Measurements from ENCODE around the gene MYBPH. TPM values are rescaled to one million over a fixed set of nuclear protein-coding genes. Genes with fewer than 3 reads are reported as not detected.

MYBPH gene
- total and polyA plus RNA-seq, 12 donors, result 0.64 TPM; not detected in 11

GRCh38 chr1:203170625-203171330 lies 4.8 kb downstream of the MYBPH start:
- H3K4me3 ChIP-seq, result no peak overlapping the region
- TF ChIP-seq CTCF (IDR thresholded peaks at IDR 0.05), result no peak
- TF ChIP-seq POLR2A (IDR thresholded peaks at IDR 0.05), result no peak
- intact Hi-C loops (cut with DNase I), result loop anchor here in 1 of 2 donors (5.0 kb wide), 1 partner anchor 53 kb away; no protein-coding TSS in a partner anchor

GRCh38 chr1:203169770-203170520 lies 5.7 kb downstream of the MYBPH start:
- WGBS, 4 donors, result 86 to 92% (median 90%) methylated on average over 17 to 21 of the region's 21 CpGs
- DNase-seq, result no peak
- TF ChIP-seq POLR2A (IDR thresholded peaks at IDR 0.05), result no peak
- no peak for TF ChIP-seq CTCF (IDR thresholded peaks at IDR 0.05)

More at GRCh38 chr1:203170625-203171330, 4.8 kb downstream of the MYBPH start:
- WGBS, 4 donors, result 78 to 86% (median 80%) methylated on average over 6 to 8 of the region's 8 CpGs
- DNase-seq, result no peak
- no peaks in the 10 kb centered on the region for H3K27me3 ChIP-seq
- H3K4me1 ChIP-seq (replicated peaks in 1 of 2), result no peaks in the 10 kb centered on the region
- no peak overlapping the region for H3K27ac ChIP-seq
- H3K9me3 ChIP-seq (replicated peaks in 1 of 3), result no peaks in the 10 kb centered on the region
- H3K36me3 ChIP-seq (replicated peaks in 1 of 2), result no peaks in the 10 kb centered on the region

GRCh38 chr1:203168991-203169390 lies 6.6 kb downstream of the MYBPH start:
- H3K9me3 ChIP-seq (replicated peaks in 1 of 3), result no peaks in the 10 kb centered on the region
- H3K4me1 ChIP-seq (replicated peaks in 1 of 2), result no peaks in the 10 kb centered on the region
- intact Hi-C loops (cut with DNase I), result no loop called here
- H3K4me3 ChIP-seq, result no peak overlapping the region
- H3K27me3 ChIP-seq, result no peaks in the 10 kb centered on the region
- no peak for DNase-seq
- no peak overlapping the region for H3K27ac ChIP-seq
- no peaks in the 10 kb centered on the region for H3K36me3 ChIP-seq (replicated peaks in 1 of 2)
- no peak for TF ChIP-seq POLR2A (IDR thresholded peaks at IDR 0.05)
- TF ChIP-seq CTCF (IDR thresholded peaks at IDR 0.05), result no peak
- 87 to 96% (median 93%) methylated on average over 6 to 9 of the region's 9 CpGs for WGBS, 4 donors

More at GRCh38 chr1:203169770-203170520, 5.7 kb downstream of the MYBPH start:
- Histone ChIP-seq H3K36me3 (replicated peaks in 1 of 2) (no peaks in the 10 kb centered on the region), H3K4me3 (no peak overlapping the region), H3K4me1 (replicated peaks in 1 of 2) (no peaks in the 10 kb centered on the region), H3K27me3 (no peaks in the 10 kb centered on the region), H3K9me3 (replicated peaks in 1 of 3) (no peaks in the 10 kb centered on the region), H3K27ac (no peak overlapping the region)
- intact Hi-C loops (cut with DNase I), result loop anchor here in 1 of 2 donors (5.0 kb wide), 1 partner anchor 53 kb away; no protein-coding TSS in a partner anchor

- 84 to 97% (median 90%) methylated on average over 9 to 12 of the region's 12 CpGs for WGBS, 4 donors
- TF ChIP-seq CTCF (IDR thresholded peaks at IDR 0.05) (no peak), POLR2A (IDR thresholded peaks at IDR 0.05) (no peak)
- no peak overlapping the region for H3K4me3 ChIP-seq
- H3K27ac ChIP-seq, result no peak overlapping the region
- intact Hi-C loops (cut with DNase I), result no loop called here
- H3K27me3 ChIP-seq, result no peaks in the 10 kb centered on the region
- no peak for DNase-seq
- H3K9me3 ChIP-seq (replicated peaks in 1 of 3), result no peaks in the 10 kb centered on the region
- no peaks in the 10 kb centered on the region for H3K4me1 ChIP-seq (replicated peaks in 1 of 2)
- no peaks in the 10 kb centered on the region for H3K36me3 ChIP-seq (replicated peaks in 1 of 2)
These were observed 7.3 kb downstream of the MYBPH start for GRCh38 chr1:203168256-203168786.

All from adrenal gland (tissue), 12 donors.